ENCODE measurements around the gene DBNDD1. TPM values are rescaled to one million over a fixed set of nuclear protein-coding genes. Genes with fewer than 3 reads are reported as not detected.

DBNDD1 gene
- total RNA-seq, 2 experiments from 2014 or later, result 0.18 TPM; not detected in 1

DNA sequence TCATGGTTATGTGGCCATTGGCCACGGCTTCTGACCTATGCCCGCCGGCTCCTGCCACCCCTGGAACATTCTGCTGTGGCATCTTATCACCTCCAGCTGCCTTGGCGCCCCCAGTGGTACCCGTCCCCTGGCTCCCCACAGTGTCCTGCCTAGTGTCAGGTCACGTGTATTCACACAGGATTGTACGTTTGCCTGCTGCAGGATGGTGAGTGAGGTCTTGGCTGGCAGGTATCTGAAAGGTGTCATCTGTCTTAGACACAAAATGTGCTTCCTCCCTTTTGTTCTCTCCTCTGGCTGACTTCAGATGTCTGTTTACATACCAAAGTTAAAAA lies 24.9 kb downstream of the DBNDD1 start:
- peaks cover 9% of the 10 kb centered on the region for H3K9me3 Mint-ChIP-seq (ENCODE audit: insufficient read depth)
- ATAC-seq, result no peak
- peaks cover 74% of the 10 kb centered on the region for H3K36me3 Mint-ChIP-seq (ENCODE audit: low read depth)
- H3K4me3 Mint-ChIP-seq, result peak overlapping the region; percentile 25
- H3K27ac Mint-ChIP-seq, result peak overlapping the region; percentile 82
- ChIA-PET POLR2A (no interaction called here), CTCF (no interaction called here)
- H3K27me3 Mint-ChIP-seq (ENCODE audit: low read depth), result no peaks in the 10 kb centered on the region
- peaks cover 2% of the 10 kb centered on the region for H3K4me1 Mint-ChIP-seq (ENCODE audit: low read depth)
- DNase-seq, result no peak

DNA sequence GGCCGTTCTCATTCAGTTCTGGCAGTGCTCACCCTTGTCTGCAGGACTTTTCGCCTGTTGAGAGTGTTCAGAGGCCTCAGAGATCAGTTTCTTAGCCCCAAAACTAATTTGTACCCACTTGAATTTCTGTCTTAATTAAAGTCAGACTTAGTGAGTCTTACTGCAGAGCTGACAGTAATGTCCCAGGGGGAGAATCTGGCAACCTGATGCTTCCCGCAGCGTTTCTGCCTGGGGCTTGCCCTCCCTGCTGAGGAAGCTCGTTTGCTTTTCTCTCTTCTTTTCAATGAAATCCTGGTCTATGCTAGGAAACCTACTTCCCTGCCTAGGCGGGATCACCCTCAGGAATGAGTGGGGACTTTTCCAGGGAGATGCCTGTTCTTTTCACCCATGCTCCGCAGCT lies 25.3 kb downstream of the DBNDD1 start:
- H3K9me3 Mint-ChIP-seq (ENCODE audit: insufficient read depth), result peaks cover 9% of the 10 kb centered on the region
- no peak overlapping the region for H3K27ac Mint-ChIP-seq
- H3K36me3 Mint-ChIP-seq (ENCODE audit: low read depth), result peaks cover 77% of the 10 kb centered on the region
- ChIA-PET POLR2A (no interaction called here), CTCF (no interaction called here)
- DNase-seq, result no peak
- no peak overlapping the region for H3K4me3 Mint-ChIP-seq
- no peak for ATAC-seq
- H3K4me1 Mint-ChIP-seq (ENCODE audit: low read depth), result peaks cover 2% of the 10 kb centered on the region
- H3K27me3 Mint-ChIP-seq (ENCODE audit: low read depth), result no peaks in the 10 kb centered on the region

DNA sequence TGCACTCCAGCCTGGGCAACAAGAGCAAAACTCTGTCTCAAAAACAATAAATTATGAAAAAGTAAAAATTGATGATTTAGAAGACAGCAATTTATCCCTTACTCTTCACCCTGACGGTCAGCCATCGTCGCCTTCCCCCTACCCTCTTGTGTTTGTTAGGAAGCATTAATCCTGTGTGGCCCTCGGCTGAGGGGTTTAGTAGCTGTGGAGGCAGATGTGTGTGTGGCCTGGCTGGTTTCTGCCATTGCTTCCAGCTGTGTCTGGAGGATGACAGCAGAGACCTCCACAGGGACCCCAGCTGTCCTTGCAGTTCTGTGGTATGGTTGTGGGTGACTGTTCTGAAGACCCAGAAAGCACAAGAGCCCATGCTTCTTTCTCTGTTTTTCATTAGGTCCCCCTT lies 25.9 kb downstream of the DBNDD1 start:
- Mint-ChIP-seq H3K36me3 (ENCODE audit: low read depth) (peaks cover 80% of the 10 kb centered on the region), H3K4me3 (no peak overlapping the region), H3K4me1 (ENCODE audit: low read depth) (no peaks in the 10 kb centered on the region), H3K27ac (no peak overlapping the region), H3K9me3 (ENCODE audit: insufficient read depth) (peaks cover 9% of the 10 kb centered on the region), H3K27me3 (ENCODE audit: low read depth) (no peaks in the 10 kb centered on the region)
- DNase-seq (no peak), ATAC-seq (no peak)
- POLR2A ChIA-PET, result no interaction called here
- CTCF ChIA-PET, result no interaction called here

DNA sequence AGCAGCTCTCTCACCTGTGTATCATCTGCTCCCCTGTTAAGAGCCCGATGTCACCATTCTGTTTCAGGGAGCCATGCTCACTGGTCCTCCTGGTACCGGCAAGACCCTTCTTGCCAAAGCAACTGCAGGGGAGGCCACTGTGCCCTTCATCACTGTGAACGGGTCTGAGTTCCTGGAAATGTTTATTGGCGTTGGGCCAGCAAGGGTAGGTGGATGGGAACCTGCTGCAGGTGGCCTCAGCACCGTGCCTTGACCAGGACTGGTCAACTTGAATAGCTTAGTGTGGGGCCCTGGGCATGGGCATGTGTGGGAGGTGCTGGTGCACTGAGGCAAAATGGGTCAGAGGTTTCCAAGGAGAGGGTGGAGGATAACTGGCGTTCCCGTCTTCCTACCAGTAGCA lies 28.5 kb downstream of the DBNDD1 start:
- Mint-ChIP-seq H3K4me3 (no peak overlapping the region), H3K4me1 (ENCODE audit: low read depth) (no peaks in the 10 kb centered on the region), H3K9me3 (ENCODE audit: insufficient read depth) (peaks cover 4% of the 10 kb centered on the region), H3K36me3 (ENCODE audit: low read depth) (peaks cover 71% of the 10 kb centered on the region), H3K27ac (no peak overlapping the region), H3K27me3 (ENCODE audit: low read depth) (no peaks in the 10 kb centered on the region)
- POLR2A ChIA-PET, result no interaction called here
- ATAC-seq, result no peak
- CTCF ChIA-PET, result no interaction called here
- no peak for DNase-seq

DNA sequence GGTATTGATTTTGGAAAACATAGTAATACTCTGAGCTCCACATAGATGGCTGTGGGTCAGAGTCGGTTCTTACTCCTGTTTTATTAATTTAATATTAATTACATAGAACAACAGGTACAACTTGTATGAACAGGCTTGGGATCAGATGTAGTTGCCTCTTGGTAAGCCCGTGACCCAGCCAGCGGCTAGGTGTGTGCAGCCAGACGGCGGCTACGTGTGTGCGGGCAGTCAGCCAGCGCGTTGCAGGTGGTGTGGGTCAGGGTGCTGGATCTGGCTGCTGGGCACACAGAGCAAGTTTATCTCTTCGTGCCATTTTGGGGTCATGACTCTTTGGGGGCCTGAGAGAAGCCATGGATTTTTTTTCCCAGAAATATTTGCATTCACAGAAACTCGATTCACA lies 30.3 kb downstream of the DBNDD1 start:
- peaks cover 65% of the 10 kb centered on the region for H3K36me3 Mint-ChIP-seq (ENCODE audit: low read depth)
- H3K4me3 Mint-ChIP-seq, result no peak overlapping the region
- no peak overlapping the region for H3K27ac Mint-ChIP-seq

DNA sequence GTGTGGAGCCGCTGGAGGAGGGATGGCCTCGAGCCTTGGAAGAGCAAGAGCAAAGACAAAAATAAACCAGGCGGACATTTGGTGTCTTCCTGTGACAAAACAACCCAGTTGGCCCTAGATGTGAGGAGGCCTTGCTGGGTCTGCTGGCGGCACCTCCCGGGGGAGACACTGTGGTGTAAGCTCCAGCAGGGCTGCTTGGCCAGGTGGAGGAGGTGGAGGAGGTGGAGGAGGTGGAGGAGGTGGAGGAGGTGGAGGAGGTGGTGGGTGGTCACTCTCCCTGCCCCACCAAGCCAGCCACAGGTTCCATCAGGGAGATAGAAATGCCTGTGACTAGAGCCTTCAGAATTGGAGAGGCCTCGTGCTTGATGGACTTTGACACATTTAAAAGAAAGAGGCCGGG lies 32.1 kb downstream of the DBNDD1 start:
- ChIA-PET POLR2A (no interaction called here), CTCF (no interaction called here)

More for the DNA sequence above, 30.3 kb downstream of the DBNDD1 start:
- ChIA-PET CTCF (no interaction called here), POLR2A (no interaction called here)
- H3K9me3 Mint-ChIP-seq (ENCODE audit: insufficient read depth), result no peaks in the 10 kb centered on the region
- H3K4me1 Mint-ChIP-seq (ENCODE audit: low read depth), result peaks cover 7% of the 10 kb centered on the region
- ATAC-seq (no peak), DNase-seq (no peak)
- H3K27me3 Mint-ChIP-seq (ENCODE audit: low read depth), result no peaks in the 10 kb centered on the region

DNA sequence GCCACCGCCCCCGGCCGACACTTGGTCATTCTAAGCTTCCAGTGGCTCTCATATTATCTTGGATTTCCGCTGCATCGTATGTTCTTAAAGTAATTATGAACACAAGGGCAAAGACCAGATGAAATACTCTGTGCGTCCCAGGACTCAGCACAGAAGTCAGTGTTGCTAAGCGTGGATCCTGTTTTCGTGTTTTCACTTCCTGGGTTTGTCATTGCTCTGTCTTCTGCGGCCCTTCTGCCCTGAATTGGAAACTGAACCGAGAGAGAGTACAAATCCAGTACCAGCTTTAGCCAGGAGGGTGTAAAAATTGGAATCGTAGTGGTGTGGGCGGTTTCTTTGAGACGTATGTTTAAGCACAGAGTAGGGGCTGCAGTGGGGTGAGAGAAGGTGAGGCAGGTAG lies 32.7 kb downstream of the DBNDD1 start:
- Mint-ChIP-seq H3K27me3 (ENCODE audit: low read depth) (no peaks in the 10 kb centered on the region), H3K9me3 (ENCODE audit: insufficient read depth) (no peaks in the 10 kb centered on the region), H3K4me3 (no peak overlapping the region), H3K36me3 (ENCODE audit: low read depth) (peaks cover 60% of the 10 kb centered on the region), H3K4me1 (ENCODE audit: low read depth) (peaks cover 14% of the 10 kb centered on the region), H3K27ac (no peak overlapping the region)
- DNase-seq (no peak), ATAC-seq (no peak)
- ChIA-PET POLR2A (no interaction called here), CTCF (no interaction called here)

More for the DNA sequence above, 32.1 kb downstream of the DBNDD1 start:
- peaks cover 60% of the 10 kb centered on the region for H3K36me3 Mint-ChIP-seq (ENCODE audit: low read depth)
- no peak for ATAC-seq
- peak overlapping the region; percentile 42 for H3K27ac Mint-ChIP-seq
- no peak overlapping the region for H3K4me3 Mint-ChIP-seq
- peaks cover 14% of the 10 kb centered on the region for H3K4me1 Mint-ChIP-seq (ENCODE audit: low read depth)
- no peak for DNase-seq
- H3K27me3 Mint-ChIP-seq (ENCODE audit: low read depth), result no peaks in the 10 kb centered on the region
- no peaks in the 10 kb centered on the region for H3K9me3 Mint-ChIP-seq (ENCODE audit: insufficient read depth)

DNA sequence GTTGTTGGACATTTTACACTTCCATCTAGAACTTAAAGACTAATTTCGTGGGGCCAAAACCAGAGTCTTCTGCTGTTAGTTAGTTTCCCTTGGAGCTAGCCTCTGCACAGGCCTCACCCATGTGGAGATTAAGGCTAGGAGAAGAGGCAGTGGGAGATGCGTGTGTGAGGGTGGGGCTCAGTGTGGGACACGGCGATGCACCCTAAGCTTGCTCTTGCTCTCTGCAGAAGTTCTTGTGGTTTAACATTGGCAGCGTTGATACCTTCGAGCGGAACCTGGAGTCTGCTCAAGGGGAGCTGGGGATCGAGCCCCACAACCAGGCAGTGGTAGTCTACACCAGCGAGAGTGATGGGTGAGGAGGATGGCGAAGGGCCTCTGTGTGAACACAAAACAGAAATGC lies 34.0 kb downstream of the DBNDD1 start:
- no peak for DNase-seq
- no peak overlapping the region for H3K4me3 Mint-ChIP-seq
- ChIA-PET CTCF (no interaction called here), POLR2A (interaction anchor here (0.7 kb wide), 1 partner anchor 25 kb away, joined by 3 read pairs; no protein-coding TSS in a partner anchor)
- peaks cover 14% of the 10 kb centered on the region for H3K4me1 Mint-ChIP-seq (ENCODE audit: low read depth)
- H3K27me3 Mint-ChIP-seq (ENCODE audit: low read depth), result no peaks in the 10 kb centered on the region
- H3K36me3 Mint-ChIP-seq (ENCODE audit: low read depth), result peaks cover 49% of the 10 kb centered on the region
- ATAC-seq, result no peak
- no peaks in the 10 kb centered on the region for H3K9me3 Mint-ChIP-seq (ENCODE audit: insufficient read depth)
- no peak overlapping the region for H3K27ac Mint-ChIP-seq

DNA sequence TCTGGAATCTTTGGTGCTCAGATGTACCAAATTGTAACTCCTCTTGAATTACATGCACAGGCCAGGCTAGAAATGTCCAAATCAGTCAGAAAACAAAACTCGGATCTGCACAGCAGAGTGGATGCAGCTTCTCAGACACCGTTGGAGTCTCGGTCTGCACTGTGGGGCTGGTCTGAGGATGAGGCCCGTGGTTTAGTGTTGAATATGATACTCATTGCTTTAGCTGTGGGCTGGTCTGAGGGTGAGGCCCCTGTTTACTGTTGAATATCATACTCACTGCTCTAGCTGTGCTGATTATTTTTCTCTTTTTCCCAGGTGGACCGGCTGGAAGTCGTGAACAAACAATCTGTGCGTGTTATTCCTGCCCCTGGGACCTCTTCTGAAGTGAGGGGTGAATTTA lies 35.0 kb downstream of the DBNDD1 start:
- ATAC-seq (no peak), DNase-seq (no peak)
- ChIA-PET CTCF (no interaction called here), POLR2A (interaction anchor here (0.8 kb wide), 1 partner anchor 12 kb away, joined by 4 read pairs; no protein-coding TSS in a partner anchor)
- Mint-ChIP-seq H3K36me3 (ENCODE audit: low read depth) (peaks cover 54% of the 10 kb centered on the region), H3K27ac (peak overlapping the region; percentile 60), H3K4me3 (no peak overlapping the region), H3K4me1 (ENCODE audit: low read depth) (peaks cover 14% of the 10 kb centered on the region), H3K9me3 (ENCODE audit: insufficient read depth) (no peaks in the 10 kb centered on the region), H3K27me3 (ENCODE audit: low read depth) (no peaks in the 10 kb centered on the region)

DNA sequence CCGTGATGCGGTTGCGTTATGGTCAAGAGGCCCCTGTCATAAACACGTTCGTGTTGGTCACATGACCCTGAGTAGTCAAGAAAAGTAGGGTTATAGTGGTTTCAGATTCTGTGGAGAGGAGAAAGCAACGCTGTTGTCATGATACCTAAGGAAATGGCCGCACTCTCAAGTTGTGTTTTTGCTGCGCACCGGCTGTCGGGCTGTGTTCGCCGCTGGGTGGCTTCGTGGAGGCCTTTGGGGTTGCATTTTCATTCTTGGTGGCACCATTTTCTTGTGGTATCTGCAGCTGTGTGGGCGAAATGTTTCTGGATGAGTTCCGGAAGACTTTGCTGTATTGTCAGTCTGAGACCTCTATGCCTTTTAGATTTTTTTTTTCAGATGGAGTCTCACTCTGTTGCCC lies 35.7 kb downstream of the DBNDD1 start:
- Mint-ChIP-seq H3K27ac (no peak overlapping the region), H3K27me3 (ENCODE audit: low read depth) (no peaks in the 10 kb centered on the region), H3K9me3 (ENCODE audit: insufficient read depth) (no peaks in the 10 kb centered on the region), H3K4me3 (no peak overlapping the region), H3K36me3 (ENCODE audit: low read depth) (peaks cover 54% of the 10 kb centered on the region), H3K4me1 (ENCODE audit: low read depth) (peaks cover 14% of the 10 kb centered on the region)
- DNase-seq (no peak), ATAC-seq (no peak)
- POLR2A ChIA-PET, result no interaction called here
- CTCF ChIA-PET, result interaction anchor here (0.7 kb wide), 1 partner anchor 12 kb away, joined by 3 read pairs; no protein-coding TSS in a partner anchor

DNA sequence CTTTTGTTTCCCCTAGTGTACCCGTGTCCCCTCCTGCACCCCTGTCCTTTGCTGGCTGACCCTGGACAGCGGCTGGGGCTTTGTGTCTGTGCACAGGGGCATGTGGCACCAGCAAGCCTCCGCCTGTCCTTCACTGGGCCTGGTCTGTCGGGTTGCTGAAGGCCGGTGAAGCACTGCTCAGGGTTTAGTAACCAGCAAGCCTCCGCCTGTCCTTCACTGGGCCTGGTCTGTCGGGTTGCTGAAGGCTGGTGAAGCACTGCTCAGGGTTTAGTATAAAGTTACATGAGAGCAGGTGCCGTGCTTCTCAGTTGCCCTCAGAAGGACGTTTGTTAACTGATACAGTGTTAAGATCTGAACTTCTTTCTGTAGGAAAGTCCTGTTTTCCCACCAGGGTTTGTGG lies 36.9 kb downstream of the DBNDD1 start:
- Mint-ChIP-seq H3K27ac (no peak overlapping the region), H3K27me3 (ENCODE audit: low read depth) (no peaks in the 10 kb centered on the region), H3K9me3 (ENCODE audit: insufficient read depth) (no peaks in the 10 kb centered on the region), H3K36me3 (ENCODE audit: low read depth) (peaks cover 58% of the 10 kb centered on the region), H3K4me1 (ENCODE audit: low read depth) (peaks cover 14% of the 10 kb centered on the region), H3K4me3 (no peak overlapping the region)
- ChIA-PET POLR2A (interaction anchor here (1.0 kb wide), 1 partner anchor 10 kb away, joined by 3 read pairs; no protein-coding TSS in a partner anchor), CTCF (no interaction called here)
- DNase-seq (no peak), ATAC-seq (no peak)

DNA sequence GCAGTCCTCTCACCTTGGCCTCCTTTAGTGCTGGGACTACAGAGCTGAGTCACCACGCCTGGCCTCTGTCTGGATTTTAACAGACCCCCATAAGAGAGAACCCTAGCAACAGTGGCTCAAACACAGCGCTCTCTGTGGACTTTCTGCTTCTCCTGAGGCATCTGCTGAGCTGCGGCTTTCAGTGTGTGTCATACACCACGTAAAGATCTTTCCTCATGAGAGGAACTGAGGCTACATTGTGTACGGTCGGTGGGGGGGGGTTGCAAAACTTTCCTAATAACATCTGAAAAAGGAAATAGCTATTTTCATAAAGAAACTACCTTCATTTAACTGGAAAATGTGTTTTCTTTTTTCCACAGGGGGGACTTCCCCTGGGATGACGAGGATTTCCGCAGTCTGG lies 37.8 kb downstream of the DBNDD1 start:
- Mint-ChIP-seq H3K27ac (no peak overlapping the region), H3K27me3 (ENCODE audit: low read depth) (no peaks in the 10 kb centered on the region), H3K4me1 (ENCODE audit: low read depth) (peaks cover 14% of the 10 kb centered on the region), H3K36me3 (ENCODE audit: low read depth) (peaks cover 51% of the 10 kb centered on the region), H3K9me3 (ENCODE audit: insufficient read depth) (no peaks in the 10 kb centered on the region), H3K4me3 (no peak overlapping the region)
- POLR2A ChIA-PET, result interaction anchor here (1.0 kb wide), 1 partner anchor 9 kb away, joined by 3 read pairs; no protein-coding TSS in a partner anchor
- ATAC-seq (no peak), DNase-seq (no peak)
- CTCF ChIA-PET, result interaction anchor here (1.2 kb wide), 1 partner anchor 34 kb away, joined by 3 read pairs; no protein-coding TSS in a partner anchor

DNA sequence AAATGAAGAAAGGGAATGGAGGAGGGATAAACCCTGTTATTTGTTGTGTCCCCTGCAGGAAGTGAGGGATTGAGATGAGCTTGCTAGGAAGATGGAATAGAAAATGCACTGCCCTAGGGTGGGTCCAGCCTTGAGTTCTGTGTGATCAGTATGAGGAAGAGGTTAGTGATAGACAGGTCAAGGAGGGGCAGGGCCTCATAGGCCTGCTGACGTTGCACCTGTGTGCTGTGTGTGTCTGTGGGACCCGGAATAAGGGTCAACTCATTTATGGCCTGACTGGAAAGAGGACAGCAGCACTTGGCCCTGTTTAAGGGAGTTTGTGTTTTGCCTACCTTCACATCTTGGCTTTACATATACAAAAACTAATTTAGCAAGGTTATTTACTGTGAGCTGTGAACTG lies 44.4 kb downstream of the DBNDD1 start:
- Mint-ChIP-seq H3K27ac (no peak overlapping the region), H3K4me3 (no peak overlapping the region), H3K36me3 (ENCODE audit: low read depth) (peaks cover 39% of the 10 kb centered on the region), H3K27me3 (ENCODE audit: low read depth) (no peaks in the 10 kb centered on the region), H3K4me1 (ENCODE audit: low read depth) (peaks cover 34% of the 10 kb centered on the region), H3K9me3 (ENCODE audit: insufficient read depth) (peaks cover 8% of the 10 kb centered on the region)
- no peak for DNase-seq
- ChIA-PET CTCF (no interaction called here), POLR2A (no interaction called here)
- ATAC-seq, result no peak
